Small intestine (tissue), 7 donors: ENCODE data around the gene TRIM74. TPM values are rescaled to one million over a fixed set of nuclear protein-coding genes. Genes with fewer than 3 reads are reported as not detected.
"Not testable (repeated sequence)": the region's sequence is repeated elsewhere in the genome, so short reads cannot be mapped to it uniquely, and the experiment has no call there.

ENCODE experiments used
- DNase-seq, 2 donors: peaks; one replicate each; pipeline versions ENCODE4 v3.0.0 to v3.0.0-alpha.2; 2013
- FAIRE-seq: peaks from 2 replicates; lab custom pipeline; 2012; peaks lifted over from hg19 to GRCh38; lab: Jason Lieb, UNC
- H3K27ac ChIP-seq, 3 donors: one replicate each; pipeline ENCODE4 v1.5.1; 2013; ENCODE audit warnings: low read length in 2 of 3, mild to moderate bottlenecking in 2 of 3, control low read depth in 1 of 3, inconsistent platforms in 1 of 3, low read depth in 1 of 3, moderate library complexity in 1 of 3
- H3K27me3 ChIP-seq, 3 donors: one replicate each; pipeline ENCODE4 v1.6.1; 2013; ENCODE audit warnings: low read length in 3 of 3, inconsistent platforms in 1 of 3; ENCODE audit not compliant: control insufficient read depth in 3 of 3, insufficient read depth in 3 of 3
- H3K36me3 ChIP-seq, 3 donors: one replicate each; pipeline ENCODE4 v1.6.1; 2013; ENCODE audit warnings: low read length in 3 of 3, inconsistent platforms in 1 of 3, low read depth in 1 of 3, mild to moderate bottlenecking in 1 of 3, moderate library complexity in 1 of 3; ENCODE audit not compliant: control insufficient read depth in 3 of 3, insufficient read depth in 2 of 3
- H3K4me1 ChIP-seq, 3 donors: one replicate each; pipeline ENCODE4 v1.6.1; 2013; ENCODE audit warnings: low read length in 2 of 3, inconsistent platforms in 1 of 3, low read depth in 1 of 3, mild to moderate bottlenecking in 1 of 3, moderate library complexity in 1 of 3; ENCODE audit not compliant: control insufficient read depth in 3 of 3, insufficient read depth in 2 of 3
- H3K4me3 ChIP-seq, 3 donors: one replicate each; pipeline ENCODE4 v1.5.1; 2013; ENCODE audit warnings: low read length in 3 of 3, control low read depth in 1 of 3, inconsistent platforms in 1 of 3, low read depth in 1 of 3, mild to moderate bottlenecking in 1 of 3, moderate library complexity in 1 of 3
- H3K9me3 ChIP-seq, 2 donors: one replicate each; pipeline ENCODE4 v1.6.1; 2013; ENCODE audit warnings: low read depth in 1 of 2, low read length in 1 of 2; ENCODE audit not compliant: control insufficient read depth in 2 of 2, insufficient read depth in 1 of 2
- WGBS, 3 donors: extraction: QIAGEN DNeasy Blood & Tissue Kit; methylation state at CpG; one replicate each; pipeline ENCODE4 v1.1.7; 2013; 5-methylcytosine and 5-hydroxymethylcytosine counted together
- polyA plus RNA-seq, 4 donors: library from polyadenylated mRNA; stranded (reverse) in 3 of 4; unstranded in 1 of 4; fragments of 200-250 nt in 3 of 4; fragments of 120-200 nt in 1 of 4; gene quantifications; one replicate each; pipeline versions ENCODE4 v1.2.1 to v1.2.3, GENCODE V29; 2013
- donor health status: healthy with polysubstance abuse.
- donor health status: control.
- donor health status: control.
- donor health status: Bipolar disorder and iron deficiency.
- donor health status: healthy.

The TRIM74 gene
- polyA plus RNA-seq, 4 donors = 0.46 to 1.4 (median 1.2) TPM

DNA sequence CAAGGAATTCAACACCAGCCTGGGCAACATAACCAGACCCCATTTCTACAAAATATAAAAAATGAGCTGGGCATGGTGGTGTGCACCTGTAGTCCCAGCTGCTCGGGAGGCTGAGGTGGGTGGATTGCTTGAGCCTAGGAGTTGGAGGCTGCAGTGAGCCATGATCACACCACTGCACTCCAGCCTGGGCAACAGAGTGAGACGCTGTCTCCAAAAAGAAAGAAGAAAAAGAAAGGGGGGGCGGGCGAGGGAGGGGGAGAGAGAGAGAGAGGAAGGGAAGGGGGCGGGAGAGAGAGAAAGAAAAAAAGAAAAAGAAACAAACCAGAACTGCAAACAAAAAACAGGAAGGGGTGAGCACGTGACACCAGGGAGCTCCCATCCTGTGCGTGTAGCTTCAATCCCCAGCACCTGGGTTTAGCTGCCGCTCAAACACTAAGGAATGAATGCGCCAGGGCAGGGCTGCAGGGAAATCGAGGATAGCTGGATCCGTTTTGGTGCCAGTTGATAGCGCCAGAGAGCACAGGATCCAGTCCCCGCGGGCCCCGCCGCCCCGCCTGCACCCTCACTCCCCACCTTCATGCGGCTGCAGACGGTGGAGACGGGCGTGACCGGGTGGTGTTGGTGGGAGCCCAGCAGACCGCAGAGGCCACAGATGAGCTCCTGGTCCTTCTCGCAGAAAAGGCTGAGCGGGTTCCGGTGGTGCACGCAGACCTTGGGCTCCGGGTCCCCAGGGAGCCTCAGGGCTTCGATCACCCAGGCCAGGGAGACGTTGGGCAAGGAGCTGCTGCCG, 3.9 kb downstream of the TRIM74 start:
- not testable (repeated sequence) for H3K36me3 ChIP-seq, H3K9me3 ChIP-seq, H3K27ac ChIP-seq, H3K4me3 ChIP-seq, DNase-seq, H3K27me3 ChIP-seq, H3K4me1 ChIP-seq, FAIRE-seq
- WGBS, 3 donors = no CpG with 5 or more reads among the region's 31 CpGs

DNA sequence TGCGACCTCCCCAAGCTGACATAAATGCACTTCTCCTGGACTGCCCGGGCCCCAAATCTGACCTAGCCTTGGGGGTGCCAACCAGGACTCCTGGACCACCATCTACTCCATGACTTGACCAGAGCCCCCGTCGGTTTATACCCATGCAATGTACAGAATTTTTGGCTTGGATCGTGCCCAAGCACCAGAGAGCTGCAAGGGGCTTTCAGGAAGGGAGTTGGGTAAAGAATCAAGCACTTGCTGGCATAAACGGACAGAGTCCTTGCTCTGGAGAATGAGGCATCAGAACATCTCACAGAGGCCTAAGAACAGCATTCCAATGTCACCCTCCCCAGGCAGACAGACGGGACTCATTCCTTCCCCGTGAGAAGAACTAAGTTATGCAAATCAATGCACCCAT, 6.2 kb downstream of the TRIM74 start:
- DNase-seq, H3K4me1 ChIP-seq, H3K36me3 ChIP-seq, H3K4me3 ChIP-seq, H3K27me3 ChIP-seq, H3K9me3 ChIP-seq, FAIRE-seq, H3K27ac ChIP-seq: not testable (repeated sequence)
- 68 to 81% (median 75%) methylated on average over 2 to 4 of the region's 8 CpGs for WGBS, 3 donors

DNA sequence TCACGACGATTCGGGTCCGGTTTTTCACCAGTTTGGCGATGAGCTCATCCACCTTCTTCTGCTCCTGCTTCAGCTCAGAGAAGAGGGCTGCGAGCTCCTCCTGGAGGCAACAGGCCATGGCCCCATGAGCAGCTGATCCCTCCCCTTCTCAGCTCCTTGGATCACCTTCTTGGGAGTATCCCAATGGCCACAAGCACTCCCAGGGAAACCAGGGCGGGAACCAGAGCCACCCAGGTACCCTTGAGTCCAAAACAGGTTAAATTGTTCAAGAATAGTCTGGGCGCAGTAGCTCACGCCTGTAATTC, 8.0 kb downstream of the TRIM74 start:
- not testable (repeated sequence) for FAIRE-seq, H3K4me1 ChIP-seq, H3K27me3 ChIP-seq, H3K4me3 ChIP-seq, DNase-seq, H3K9me3 ChIP-seq, H3K27ac ChIP-seq, H3K36me3 ChIP-seq
- no CpG with 5 or more reads among the region's 9 CpGs for WGBS, 3 donors

DNA sequence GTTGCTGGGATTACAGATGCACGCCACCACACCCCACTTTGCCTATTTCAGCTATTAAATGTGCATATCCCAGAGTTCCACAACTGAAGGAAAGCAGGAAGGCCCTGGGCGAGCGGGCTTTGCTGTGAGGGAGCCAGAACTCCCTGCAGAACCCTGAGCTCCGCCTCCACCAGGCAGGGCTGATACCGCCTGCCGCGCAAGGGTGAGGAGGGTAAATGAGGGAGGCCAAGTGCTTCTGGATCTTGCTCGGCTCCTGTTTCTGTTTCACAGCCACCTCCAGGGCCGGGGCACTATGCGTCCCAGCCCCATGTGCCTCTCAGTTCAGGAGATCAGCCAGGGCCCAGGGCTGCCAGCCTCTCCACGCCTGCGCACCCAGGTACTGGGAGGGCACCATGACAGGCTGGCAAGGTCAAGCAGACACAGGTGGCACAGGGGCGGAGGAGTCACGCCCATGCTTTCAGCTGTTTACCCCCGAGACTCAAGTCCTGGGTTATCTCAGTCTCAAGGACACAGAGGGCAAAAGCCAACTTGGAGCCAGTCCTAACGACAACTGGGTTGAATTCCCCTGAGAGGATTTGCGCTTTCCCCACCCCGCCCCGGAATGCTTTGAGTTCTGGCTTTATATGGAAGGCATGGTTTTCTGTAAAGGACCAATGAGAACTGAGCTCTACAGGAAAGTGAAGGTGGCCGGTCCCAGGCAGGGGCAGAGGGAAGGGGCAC, 8.5 kb downstream of the TRIM74 start:
- not testable (repeated sequence) for H3K36me3 ChIP-seq, DNase-seq, FAIRE-seq, H3K9me3 ChIP-seq, H3K27ac ChIP-seq, H3K4me3 ChIP-seq, H3K27me3 ChIP-seq, H3K4me1 ChIP-seq
- WGBS, 3 donors = no CpG with 5 or more reads among the region's 20 CpGs

DNA sequence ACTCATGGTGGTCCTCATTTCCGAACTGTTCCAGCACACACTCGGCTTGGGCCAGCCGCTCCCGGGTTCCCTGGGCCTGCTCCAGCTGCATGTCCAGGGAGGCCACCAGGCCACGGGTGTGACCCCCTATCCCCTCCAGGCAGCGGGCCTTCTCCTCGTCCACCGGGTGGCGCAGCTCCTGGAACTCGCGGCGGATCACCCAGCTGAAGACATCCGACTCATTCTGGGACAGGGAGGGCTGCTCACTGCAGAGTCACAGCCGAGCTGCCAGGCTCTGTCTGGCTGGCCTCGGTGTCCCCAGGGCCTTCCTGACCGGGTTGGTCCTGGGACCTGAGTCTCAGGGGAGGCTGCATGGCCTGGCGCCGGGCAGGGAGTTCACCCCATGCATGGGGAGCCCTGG, 9.2 kb downstream of the TRIM74 start:
- not testable (repeated sequence) for H3K4me3 ChIP-seq, H3K36me3 ChIP-seq, FAIRE-seq, H3K4me1 ChIP-seq, H3K27me3 ChIP-seq, H3K27ac ChIP-seq, DNase-seq, H3K9me3 ChIP-seq
- 85 to 92% (median 86%) methylated on average over 3 to 4 of the region's 18 CpGs for WGBS, 3 donors

DNA sequence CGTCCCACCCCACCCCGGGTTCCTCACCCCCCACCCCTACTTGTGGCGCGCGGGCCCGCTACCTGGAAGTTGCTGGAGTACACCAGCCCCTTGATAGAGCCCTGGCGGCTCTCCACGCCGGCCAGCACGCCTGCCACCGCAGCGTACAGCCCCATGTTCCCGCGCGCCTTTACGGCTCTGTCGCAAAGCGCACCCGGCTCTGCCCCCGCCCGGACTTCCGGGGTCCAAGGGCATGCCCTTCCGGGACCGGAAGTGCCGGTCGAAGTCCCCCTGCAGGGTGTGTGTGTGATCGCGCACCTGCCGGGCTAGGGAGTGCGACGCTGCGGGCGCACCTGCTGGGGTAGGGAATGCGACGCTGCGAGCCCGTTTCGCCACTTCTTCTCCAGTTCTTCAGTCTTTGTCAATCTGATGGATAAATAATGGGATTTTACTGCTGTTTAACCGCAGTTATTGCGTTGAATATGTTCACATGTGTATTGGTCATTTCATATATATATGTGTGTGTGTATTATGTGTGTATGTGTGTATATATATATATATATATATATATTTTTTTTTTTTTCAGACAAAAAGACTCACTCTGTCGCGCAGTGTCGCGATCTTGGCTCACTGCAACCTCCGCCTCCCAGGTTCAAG, 14.6 kb downstream of the TRIM74 start:
- not testable (repeated sequence) for FAIRE-seq, H3K9me3 ChIP-seq, DNase-seq, H3K27me3 ChIP-seq, H3K27ac ChIP-seq, H3K36me3 ChIP-seq, H3K4me1 ChIP-seq
- H3K4me3 ChIP-seq = peak overlapping the region in 1 of 3 donors; percentile 36
- WGBS, 3 donors = 3 to 12% (median 4%) methylated on average over 5 to 18 of the region's 45 CpGs

DNA sequence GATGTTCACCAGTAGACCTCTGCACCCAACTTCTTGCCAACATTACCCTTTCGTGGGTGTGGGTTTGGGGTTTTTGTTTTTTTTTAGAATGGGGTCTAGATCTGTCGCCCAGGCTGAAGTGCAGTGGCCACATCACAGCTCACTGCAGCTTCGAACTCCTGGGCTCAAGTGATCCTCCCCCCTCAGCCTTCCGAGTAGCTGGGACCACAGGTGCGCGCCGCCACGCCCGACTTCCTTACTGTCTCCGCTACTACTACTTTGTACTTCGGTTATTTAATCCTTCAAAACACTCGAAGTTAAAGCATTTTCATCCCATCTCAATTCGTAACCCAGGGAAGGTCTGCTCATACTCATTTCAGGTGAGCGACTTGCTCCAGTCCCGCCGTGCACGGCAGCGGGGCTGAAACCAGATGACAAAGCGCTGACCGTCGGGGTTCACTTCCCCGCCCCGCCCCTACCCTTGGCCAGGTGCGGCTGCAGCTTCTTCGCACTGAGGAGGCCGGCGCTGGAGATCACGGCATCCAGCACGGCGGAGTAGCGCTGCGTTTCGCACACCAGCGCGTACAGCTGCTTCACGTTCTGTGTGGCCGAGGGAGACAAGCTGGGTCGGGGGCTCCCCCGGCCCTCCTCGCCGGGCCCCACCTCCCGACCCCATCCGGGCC, 15.2 kb downstream of the TRIM74 start:
- not testable (repeated sequence) for H3K36me3 ChIP-seq, H3K27ac ChIP-seq, H3K4me1 ChIP-seq, H3K27me3 ChIP-seq, FAIRE-seq, H3K9me3 ChIP-seq, DNase-seq
- 0% methylated on average over 1 to 3 of the region's 43 CpGs for WGBS, 3 donors
- H3K4me3 ChIP-seq = peak overlapping the region in 1 of 3 donors; percentile 36

DNA sequence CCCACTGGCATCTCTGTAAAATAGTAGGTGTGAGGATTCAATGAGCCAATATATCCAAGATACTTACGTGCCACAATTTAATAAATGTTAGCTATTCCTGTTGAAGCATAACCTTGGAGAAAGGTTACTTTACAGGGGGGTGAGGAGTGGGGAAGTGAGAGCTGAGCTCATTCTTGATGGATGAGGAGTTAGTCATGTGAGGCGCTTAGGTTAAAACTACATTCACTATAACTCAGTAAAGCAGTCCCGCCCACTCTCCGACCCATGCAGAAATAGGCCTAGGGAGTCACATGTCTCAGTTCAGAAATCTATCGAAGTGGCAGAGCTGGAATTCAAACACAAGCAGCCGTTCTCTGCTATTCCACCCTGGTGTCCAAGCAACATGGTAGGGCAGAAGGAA, 18.8 kb downstream of the TRIM74 start:
- no CpG with 5 or more reads among the region's 6 CpGs for WGBS, 3 donors
- not testable (repeated sequence) for H3K4me1 ChIP-seq

More for the DNA sequence above, 18.8 kb downstream of the TRIM74 start:
- not testable (repeated sequence) for H3K9me3 ChIP-seq, H3K4me3 ChIP-seq, DNase-seq, FAIRE-seq, H3K27ac ChIP-seq, H3K27me3 ChIP-seq
- peaks cover 0 to 26% (median 3%) of the 10 kb centered on the region in 3 donors for H3K36me3 ChIP-seq
